ENCODE measurements around the gene RPH3AL. TPM values are rescaled to one million over a fixed set of nuclear protein-coding genes. Genes with fewer than 3 reads are reported as not detected.

Gene RPH3AL
- polyA plus RNA-seq, 1 donor from 2014 or later, result 0.87 TPM

GRCh38 chr17:296906-297690 is 55.5 kb downstream of the RPH3AL start:
- no peaks in the 10 kb centered on the region for H3F3A ChIP-seq (ENCODE audit: insufficient read depth, low read length, poor library complexity, severe bottlenecking)
- no peak overlapping the region for H3K4me3 ChIP-seq (ENCODE audit: low read length)
- H3K79me2 ChIP-seq (replicated peaks; ENCODE audit: insufficient read depth, low read length), result no peaks in the 10 kb centered on the region
- H3K9ac ChIP-seq (ENCODE audit: low read length), result no peak overlapping the region
- H3K9me2 ChIP-seq (ENCODE audit: insufficient read depth, low read length), result no peaks in the 10 kb centered on the region
- H3K27ac ChIP-seq (ENCODE audit: low read length), result no peak overlapping the region
- H2AFZ ChIP-seq (ENCODE audit: low read depth, low read length), result no peak overlapping the region
- no peaks in the 10 kb centered on the region for H3K9me3 ChIP-seq (ENCODE audit: low read length)
- no peak for TF ChIP-seq MXI1 (conservative IDR thresholded peaks at IDR 0.05; ENCODE audit: poor library complexity, severe bottlenecking)
- TF ChIP-seq TAF1 (IDR thresholded peaks at IDR 0.05; ENCODE audit: low read depth), result no peak
- TF ChIP-seq CTCF (IDR thresholded peaks at IDR 0.05; ENCODE audit: poor library complexity, severe bottlenecking), result no peak
- no peak for TF ChIP-seq EZH2 (IDR thresholded peaks at IDR 0.05; ENCODE audit: borderline replicate concordance, insufficient read depth, low read length, poor library complexity, severe bottlenecking)
- no peak for TF ChIP-seq POLR2AphosphoS5 (IDR thresholded peaks at IDR 0.05)
- TF ChIP-seq EP300 (conservative IDR thresholded peaks at IDR 0.05; ENCODE audit: poor library complexity, severe bottlenecking), result no peak
- no peak for TF ChIP-seq RAD21 (conservative IDR thresholded peaks at IDR 0.05)
- TF ChIP-seq REST (IDR thresholded peaks at IDR 0.05; ENCODE audit: borderline replicate concordance), result no peak
- no peak for TF ChIP-seq SMC3 (conservative IDR thresholded peaks at IDR 0.05; ENCODE audit: poor library complexity)
- H3K36me3 ChIP-seq (ENCODE audit: insufficient read depth, low read length), result no peaks in the 10 kb centered on the region
- H3K27me3 ChIP-seq (ENCODE audit: insufficient read depth, low read depth, low read length), result no peaks in the 10 kb centered on the region
- no peaks in the 10 kb centered on the region for H4K20me1 ChIP-seq (ENCODE audit: insufficient read depth)
- no peak overlapping the region for H3K4me2 ChIP-seq (ENCODE audit: low read length)

DNA sequence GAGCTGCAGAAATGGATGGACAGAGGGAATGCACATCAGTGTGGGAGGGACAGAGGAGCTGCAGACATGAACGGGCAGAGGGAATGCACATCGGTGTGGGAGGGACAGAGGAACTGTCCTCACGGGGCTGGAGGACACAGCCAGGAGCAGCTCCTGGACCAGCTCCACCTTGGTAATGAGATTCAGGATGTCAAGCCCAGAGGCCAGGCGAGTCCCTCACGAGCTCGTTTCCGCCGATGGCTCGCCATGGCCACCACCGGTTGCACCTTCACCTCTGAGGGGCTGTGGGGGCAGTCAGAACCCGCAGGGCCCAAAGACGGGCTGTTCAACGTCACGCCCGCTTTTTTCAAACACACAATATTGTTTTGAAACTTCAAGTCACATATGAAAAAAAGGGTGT is 56.2 kb downstream of the RPH3AL start:
- no peaks in the 10 kb centered on the region for H3K79me2 ChIP-seq (replicated peaks; ENCODE audit: insufficient read depth, low read length)
- H3K4me3 ChIP-seq (ENCODE audit: low read length), result no peak overlapping the region
- H2AFZ ChIP-seq (ENCODE audit: low read depth, low read length), result no peak overlapping the region
- no peaks in the 10 kb centered on the region for H3K9me3 ChIP-seq (ENCODE audit: low read length)
- no peaks in the 10 kb centered on the region for H3K36me3 ChIP-seq (ENCODE audit: insufficient read depth, low read length)
- H3F3A ChIP-seq (ENCODE audit: insufficient read depth, low read length, poor library complexity, severe bottlenecking), result no peaks in the 10 kb centered on the region
- H3K9me2 ChIP-seq (ENCODE audit: insufficient read depth, low read length), result no peaks in the 10 kb centered on the region
- no peaks in the 10 kb centered on the region for H3K27me3 ChIP-seq (ENCODE audit: insufficient read depth, low read depth, low read length)
- H3K27ac ChIP-seq (ENCODE audit: low read length), result no peak overlapping the region
- H4K20me1 ChIP-seq (ENCODE audit: insufficient read depth), result no peaks in the 10 kb centered on the region
- H3K9ac ChIP-seq (ENCODE audit: low read length), result no peak overlapping the region
- TF ChIP-seq CTCF (IDR thresholded peaks at IDR 0.05; ENCODE audit: poor library complexity, severe bottlenecking) (no peak), MXI1 (conservative IDR thresholded peaks at IDR 0.05; ENCODE audit: poor library complexity, severe bottlenecking) (no peak), RAD21 (conservative IDR thresholded peaks at IDR 0.05) (no peak), REST (IDR thresholded peaks at IDR 0.05; ENCODE audit: borderline replicate concordance) (no peak), POLR2AphosphoS5 (IDR thresholded peaks at IDR 0.05) (no peak), EZH2 (IDR thresholded peaks at IDR 0.05; ENCODE audit: borderline replicate concordance, insufficient read depth, low read length, poor library complexity, severe bottlenecking) (no peak), EP300 (conservative IDR thresholded peaks at IDR 0.05; ENCODE audit: poor library complexity, severe bottlenecking) (no peak), SMC3 (conservative IDR thresholded peaks at IDR 0.05; ENCODE audit: poor library complexity) (no peak), TAF1 (IDR thresholded peaks at IDR 0.05; ENCODE audit: low read depth) (no peak)
- no peak overlapping the region for H3K4me2 ChIP-seq (ENCODE audit: low read length)

Data from neural cell (in vitro differentiated cells).